Body of pancreas (tissue), 4 donors: Measurements from ENCODE around the gene SNX17.

ENCODE experiments used
- CTCF ChIP-seq, 7 experiments: fragments of 450-650 bp in 4 of 7; fragments of 200-600 bp in 3 of 7; sonication (generic) in 3 of 7; IDR thresholded peaks; one replicate each; pipeline ENCODE4 v1.5.1; 2016 to 2019; ENCODE audit warnings: antibody characterized with exemption in 7 of 7
- POLR2A ChIP-seq, 3 donors: fragments of 450-650 bp; IDR thresholded peaks; one replicate each; pipeline ENCODE4 v1.6.1; 2016; ENCODE audit warnings: antibody characterized with exemption in 3 of 3, mild to moderate bottlenecking in 2 of 3

- TF ChIP-seq CTCF (IDR thresholded peaks at IDR 0.05) (no peak), POLR2A (IDR thresholded peaks at IDR 0.05) (peak in 2 of 3 donors; percentile 35 to 47)
Observed at GRCh38 chr2:27379836-27380625, 9.6 kb downstream of the SNX17 start.
